GM12864 (cell line): ENCODE results near the gene SCO2.
"Not testable (repeated sequence)": the region's sequence is repeated elsewhere in the genome, so short reads cannot be mapped to it uniquely, and the experiment has no call there.

Source experiments
- DNase-seq: peaks from one replicate; pipeline ENCODE4 v3.0.0-alpha.2; 2011; ENCODE audit warnings: low read depth
- H3K4me3 ChIP-seq: 2 replicates; pipeline ENCODE4 v1.5.1; 2011; ENCODE audit warnings: mild to moderate bottlenecking, low read depth, low read length, control low read depth
- TF ChIP-seq, protein P1 (sequence below): IDR thresholded peaks from 2 replicates; pipeline ENCODE4 v1.5.1; 2011; ENCODE audit warnings: low read depth, mild to moderate bottlenecking, moderate library complexity, low read length, control low read depth, inconsistent platforms; ENCODE audit errors: missing control alignments

SCO2 gene

DNA sequence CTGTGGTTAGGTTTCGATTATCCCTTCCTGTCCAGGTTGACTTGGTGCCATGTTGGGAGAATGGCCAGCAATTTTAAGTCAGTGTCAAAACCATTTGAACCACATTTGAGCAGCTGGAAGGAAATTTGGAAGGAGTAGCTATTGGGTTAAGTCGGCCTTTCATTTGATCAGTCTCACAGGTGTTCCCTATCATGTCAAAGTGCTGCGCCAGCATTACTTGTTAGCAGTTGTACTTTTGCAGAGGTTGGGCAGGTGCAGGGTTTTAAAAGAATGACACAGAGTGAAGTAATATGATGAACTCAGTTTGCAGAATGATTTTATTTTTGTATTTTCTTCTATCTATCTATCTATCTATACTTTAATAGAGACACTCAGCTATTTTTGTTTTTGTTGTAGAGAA lies 10.8 kb upstream of the SCO2 start:
- H3K4me3 ChIP-seq = no peak overlapping the region
- DNase-seq = no peak
- TF ChIP-seq, protein P1, sequence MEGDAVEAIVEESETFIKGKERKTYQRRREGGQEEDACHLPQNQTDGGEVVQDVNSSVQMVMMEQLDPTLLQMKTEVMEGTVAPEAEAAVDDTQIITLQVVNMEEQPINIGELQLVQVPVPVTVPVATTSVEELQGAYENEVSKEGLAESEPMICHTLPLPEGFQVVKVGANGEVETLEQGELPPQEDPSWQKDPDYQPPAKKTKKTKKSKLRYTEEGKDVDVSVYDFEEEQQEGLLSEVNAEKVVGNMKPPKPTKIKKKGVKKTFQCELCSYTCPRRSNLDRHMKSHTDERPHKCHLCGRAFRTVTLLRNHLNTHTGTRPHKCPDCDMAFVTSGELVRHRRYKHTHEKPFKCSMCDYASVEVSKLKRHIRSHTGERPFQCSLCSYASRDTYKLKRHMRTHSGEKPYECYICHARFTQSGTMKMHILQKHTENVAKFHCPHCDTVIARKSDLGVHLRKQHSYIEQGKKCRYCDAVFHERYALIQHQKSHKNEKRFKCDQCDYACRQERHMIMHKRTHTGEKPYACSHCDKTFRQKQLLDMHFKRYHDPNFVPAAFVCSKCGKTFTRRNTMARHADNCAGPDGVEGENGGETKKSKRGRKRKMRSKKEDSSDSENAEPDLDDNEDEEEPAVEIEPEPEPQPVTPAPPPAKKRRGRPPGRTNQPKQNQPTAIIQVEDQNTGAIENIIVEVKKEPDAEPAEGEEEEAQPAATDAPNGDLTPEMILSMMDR = no peak

DNA sequence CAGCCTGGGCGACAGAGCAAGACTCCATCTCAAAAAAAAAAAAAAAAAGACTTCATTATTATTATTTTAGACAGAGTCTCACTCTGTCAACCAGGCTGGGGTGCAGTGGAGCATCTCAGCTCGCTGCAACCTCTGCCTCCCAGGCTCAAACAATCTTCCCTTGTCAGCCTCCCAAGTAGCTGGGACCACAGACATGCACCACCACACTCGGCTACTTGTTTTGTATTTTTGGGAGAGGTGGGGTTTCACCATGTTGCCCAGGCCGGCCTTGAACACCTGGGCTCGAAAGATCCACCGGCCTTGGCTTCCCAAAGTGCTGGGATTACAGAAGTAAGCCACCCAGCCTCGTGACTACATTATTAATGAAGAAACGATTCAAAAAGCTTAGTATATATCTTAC lies 9.7 kb upstream of the SCO2 start:
- no peak for DNase-seq
- TF ChIP-seq, protein P1 = no peak
- H3K4me3 ChIP-seq = no peak overlapping the region; the same call in 1 of the 2 replicates

DNA sequence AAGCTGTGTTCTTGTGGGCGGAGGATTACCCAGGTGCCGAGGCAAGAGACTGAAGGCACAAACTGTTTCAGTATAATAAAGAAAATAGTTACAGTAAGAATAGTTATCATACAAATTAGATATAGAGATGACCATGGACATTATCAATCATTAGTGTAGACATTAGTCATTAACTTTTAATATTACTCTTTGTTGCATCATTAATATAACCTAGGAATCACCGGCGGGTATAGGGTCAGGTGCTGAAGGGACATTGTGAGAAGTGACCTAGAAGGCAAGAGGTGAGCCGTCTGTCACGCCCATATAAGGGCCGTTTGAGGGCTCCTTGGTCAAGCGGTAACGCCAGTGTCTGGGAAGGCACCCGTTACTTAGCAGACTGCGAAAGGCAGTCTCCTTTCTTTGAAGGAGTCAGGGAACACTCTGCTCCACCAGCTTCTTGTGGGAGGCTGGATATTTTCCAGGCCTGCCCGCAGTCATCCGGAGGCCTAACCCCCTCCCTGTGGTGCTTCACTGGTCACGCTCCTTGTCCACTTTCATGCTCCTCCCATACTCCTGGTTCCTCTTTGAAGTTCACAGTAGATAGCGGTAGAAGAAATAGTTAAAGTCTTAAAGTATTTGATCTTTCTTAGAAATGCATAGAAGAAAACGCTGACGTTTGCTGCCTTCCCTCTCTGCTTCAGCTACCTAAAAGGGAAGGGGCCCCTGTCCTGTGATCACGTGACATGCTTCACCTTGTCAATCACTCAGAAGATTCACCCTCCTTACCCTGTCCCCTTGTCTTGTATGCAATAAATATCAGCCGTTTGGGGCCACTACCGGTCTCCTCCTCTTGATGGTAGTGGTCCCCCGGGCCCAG lies 8.7 kb upstream of the SCO2 start:
- not testable (repeated sequence) for H3K4me3 ChIP-seq
- peak; percentile 60 for DNase-seq

DNA sequence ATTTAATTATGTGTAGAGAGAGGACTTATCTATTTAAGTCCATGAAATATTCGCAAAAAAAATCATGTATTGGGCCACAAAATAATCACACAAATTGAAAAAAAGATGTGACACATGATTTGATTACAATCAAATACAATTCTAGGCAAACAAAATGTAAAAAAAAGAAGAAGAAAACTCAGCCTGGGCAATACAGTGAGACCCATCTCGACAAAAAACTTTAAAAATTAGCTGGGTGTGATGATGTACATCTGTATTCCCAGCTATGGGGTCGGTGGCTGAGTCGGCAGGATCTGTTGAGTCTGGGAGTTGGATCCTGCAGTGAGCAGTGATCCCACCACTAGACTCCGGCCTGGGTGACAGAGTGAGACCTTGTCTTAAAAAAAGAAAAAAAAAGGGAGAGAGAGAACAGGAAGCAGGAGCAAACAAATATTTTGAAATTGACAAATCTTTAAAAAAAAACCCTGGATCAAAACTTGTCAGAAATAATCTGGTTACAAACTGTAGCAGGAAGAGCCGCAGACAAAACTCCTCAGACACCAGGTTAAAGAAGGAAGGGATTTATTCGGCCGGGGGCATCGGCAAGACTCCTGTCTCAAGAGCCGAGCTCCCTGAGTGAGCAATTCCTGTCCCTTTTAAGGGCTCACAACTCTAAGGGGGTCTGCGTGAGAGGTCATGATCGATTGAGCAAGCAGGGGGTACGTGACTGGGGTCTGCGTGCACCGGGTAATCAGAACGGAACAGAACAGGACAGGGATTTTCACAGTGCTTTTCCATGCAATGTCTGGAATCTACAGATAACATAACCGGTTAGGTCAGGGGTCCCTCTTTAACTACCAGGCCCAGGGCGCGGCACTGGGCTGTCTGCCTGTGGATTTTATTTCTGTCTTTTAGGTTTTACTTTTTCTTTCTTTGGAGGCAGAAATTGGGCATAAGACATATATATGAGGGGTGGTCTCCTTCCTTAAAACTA lies 7.7 kb upstream of the SCO2 start:
- DNase-seq = no peak
- no peak overlapping the region; the same call in 1 of the 2 replicates for H3K4me3 ChIP-seq
- TF ChIP-seq, protein P1 = no peak

DNA sequence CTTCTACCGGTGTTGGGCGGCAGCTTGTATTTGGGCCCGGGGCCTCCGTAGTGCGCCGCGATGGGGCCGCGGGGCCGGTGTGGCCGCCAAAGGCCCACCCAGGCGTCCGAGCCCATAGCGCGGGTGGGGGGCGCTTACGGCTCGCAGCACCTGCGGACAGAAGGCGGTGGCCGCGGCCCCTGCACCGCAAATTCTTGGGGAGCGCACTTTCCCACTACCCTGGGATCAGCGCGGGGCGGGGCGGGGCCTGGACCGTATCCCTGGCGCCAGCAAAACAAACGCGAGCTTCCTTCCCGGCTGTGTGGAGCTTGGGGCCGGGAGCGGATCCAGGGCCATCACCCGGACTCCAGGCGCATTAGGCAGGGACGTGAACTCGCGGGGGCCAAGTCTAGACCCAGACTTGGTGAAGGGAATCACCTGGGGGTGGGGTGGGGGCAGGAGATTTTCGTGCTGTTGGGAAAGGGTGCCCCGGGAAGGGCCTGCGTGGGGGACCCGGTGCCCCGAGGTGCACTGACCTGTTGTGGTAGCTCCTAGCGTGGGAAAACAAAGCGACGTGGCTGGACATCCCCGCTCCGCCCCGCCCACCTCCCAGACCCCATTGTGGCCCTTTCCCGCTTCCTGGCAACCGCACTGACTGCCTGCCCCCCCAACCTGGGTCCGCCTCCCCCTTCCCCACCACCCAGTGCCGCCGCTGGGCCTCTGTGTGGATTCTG lies 6.7 kb upstream of the SCO2 start:
- no peak for DNase-seq
- H3K4me3 ChIP-seq = peak overlapping the region; percentile 63
- TF ChIP-seq, protein P1 = no peak

DNA sequence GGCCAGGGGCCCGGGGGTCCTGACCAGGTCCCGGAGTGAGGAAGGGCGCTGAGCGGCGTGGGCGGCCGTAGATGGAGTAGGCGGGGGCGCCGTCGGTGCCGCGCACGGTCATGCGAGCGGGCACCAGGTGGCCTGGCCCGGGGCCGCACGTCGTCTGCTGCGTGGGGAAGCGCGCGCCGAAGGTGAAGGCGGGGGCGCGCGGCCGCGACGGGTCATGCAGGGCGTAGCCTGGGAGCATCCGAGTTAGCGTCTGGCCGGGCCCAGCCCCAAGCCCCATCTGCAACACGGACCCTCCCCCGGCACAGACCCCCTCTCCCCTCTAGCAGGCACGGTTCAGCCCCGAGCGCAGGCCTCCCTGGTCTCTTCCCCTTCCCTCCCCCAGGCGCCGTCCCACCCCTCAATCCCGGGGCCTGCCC lies 6.2 kb upstream of the SCO2 start:
- H3K4me3 ChIP-seq = peak overlapping the region; percentile 63
- DNase-seq = no peak
- TF ChIP-seq, protein P1 = no peak
